Measurements from ENCODE around the gene C12orf76. TPM values are rescaled to one million over a fixed set of nuclear protein-coding genes. Genes with fewer than 3 reads are reported as not detected.

Gene C12orf76
- total RNA-seq, 1 experiment from 2014 or later = 9.7 TPM

GRCh38 chr12:110091136-110091711 is 42.9 kb upstream of the C12orf76 start:
- no peak overlapping the region for H4K5ac ChIP-seq (ENCODE audit: insufficient read length, low read depth, low read length)
- H2BK20ac ChIP-seq (ENCODE audit: low read depth, low read length, poor library complexity, severe bottlenecking) = no peak overlapping the region
- no peak overlapping the region for H2BK12ac ChIP-seq (ENCODE audit: insufficient read length, low read depth, low read length)
- no peak overlapping the region for H4K91ac ChIP-seq (ENCODE audit: insufficient read length, low read depth, low read length)
- no peak overlapping the region for H3K18ac ChIP-seq (ENCODE audit: insufficient read length, low read depth, low read length)
- no peaks in the 10 kb centered on the region for H3K4me1 ChIP-seq (ENCODE audit: insufficient read depth, low read length)
- peaks cover 33% of the 10 kb centered on the region for H3K27me3 Mint-ChIP-seq (ENCODE audit: low read depth)
- H2BK120ac ChIP-seq (ENCODE audit: low read depth, low read length, poor library complexity, severe bottlenecking) = no peak overlapping the region
- H3K27ac Mint-ChIP-seq = no peak overlapping the region
- no peak overlapping the region for H3T11ph ChIP-seq (ENCODE audit: low read length)
- no peak for DNase-seq
- WGBS (ENCODE audit: extremely low coverage, insufficient read length, low lambda C conversion rate) = no CpG with 5 or more reads among the region's 3 CpGs
- no peaks in the 10 kb centered on the region for H3K27me3 ChIP-seq (ENCODE audit: insufficient read depth, low read length)
- no peaks in the 10 kb centered on the region for H3K79me2 ChIP-seq (ENCODE audit: insufficient read depth, low read length)
- no peak overlapping the region for H3K14ac ChIP-seq (ENCODE audit: insufficient read depth, low read length)
- no peak overlapping the region for H3K23ac ChIP-seq (ENCODE audit: insufficient read length, low read depth, low read length)
- no peak overlapping the region for H2BK5ac ChIP-seq (ENCODE audit: insufficient read length, low read length)
- no peak overlapping the region for H2AFZ ChIP-seq (ENCODE audit: low read length)
- H3K23me2 ChIP-seq (ENCODE audit: insufficient read length, low read depth, low read length, poor library complexity, severe bottlenecking) = no peaks in the 10 kb centered on the region
- H3K4me3 Mint-ChIP-seq = no peak overlapping the region
- no peaks in the 10 kb centered on the region for H3K4me1 Mint-ChIP-seq
- H3K79me1 ChIP-seq (ENCODE audit: insufficient read depth, low read depth, low read length, poor library complexity, severe bottlenecking) = no peaks in the 10 kb centered on the region
- H3K27ac ChIP-seq (ENCODE audit: insufficient read length, low read depth, low read length) = no peak overlapping the region
- no peaks in the 10 kb centered on the region for H3K36me3 Mint-ChIP-seq (ENCODE audit: insufficient read depth in 1 of 3, low read depth in 3 of 3)
- no peaks in the 10 kb centered on the region for H3K9me3 ChIP-seq (ENCODE audit: control insufficient read depth, low read depth, low read length)
- H3K9me3 Mint-ChIP-seq = no peaks in the 10 kb centered on the region
- H2BK15ac ChIP-seq (ENCODE audit: low read depth, low read length) = no peak overlapping the region
- H3K56ac ChIP-seq (ENCODE audit: insufficient read length, low read depth, low read length) = no peak overlapping the region
- H3K4me2 ChIP-seq (ENCODE audit: insufficient read depth, insufficient read length, low read length) = no peak overlapping the region
- no peak overlapping the region for H4K8ac ChIP-seq (replicated peaks; ENCODE audit: insufficient read length, low read depth, low read length)
- H3K4ac ChIP-seq (ENCODE audit: low read depth, low read length) = no peak overlapping the region
- no peak overlapping the region for H3K9ac ChIP-seq (ENCODE audit: extremely low read depth, insufficient read length, low read length)
- TF ChIP-seq, protein P1, sequence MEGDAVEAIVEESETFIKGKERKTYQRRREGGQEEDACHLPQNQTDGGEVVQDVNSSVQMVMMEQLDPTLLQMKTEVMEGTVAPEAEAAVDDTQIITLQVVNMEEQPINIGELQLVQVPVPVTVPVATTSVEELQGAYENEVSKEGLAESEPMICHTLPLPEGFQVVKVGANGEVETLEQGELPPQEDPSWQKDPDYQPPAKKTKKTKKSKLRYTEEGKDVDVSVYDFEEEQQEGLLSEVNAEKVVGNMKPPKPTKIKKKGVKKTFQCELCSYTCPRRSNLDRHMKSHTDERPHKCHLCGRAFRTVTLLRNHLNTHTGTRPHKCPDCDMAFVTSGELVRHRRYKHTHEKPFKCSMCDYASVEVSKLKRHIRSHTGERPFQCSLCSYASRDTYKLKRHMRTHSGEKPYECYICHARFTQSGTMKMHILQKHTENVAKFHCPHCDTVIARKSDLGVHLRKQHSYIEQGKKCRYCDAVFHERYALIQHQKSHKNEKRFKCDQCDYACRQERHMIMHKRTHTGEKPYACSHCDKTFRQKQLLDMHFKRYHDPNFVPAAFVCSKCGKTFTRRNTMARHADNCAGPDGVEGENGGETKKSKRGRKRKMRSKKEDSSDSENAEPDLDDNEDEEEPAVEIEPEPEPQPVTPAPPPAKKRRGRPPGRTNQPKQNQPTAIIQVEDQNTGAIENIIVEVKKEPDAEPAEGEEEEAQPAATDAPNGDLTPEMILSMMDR (conservative IDR thresholded peaks at IDR 0.05) = no peak
- H4K20me1 ChIP-seq (ENCODE audit: control insufficient read depth, insufficient read depth, insufficient read length) = no peaks in the 10 kb centered on the region
- H2AK5ac ChIP-seq (ENCODE audit: insufficient read length, low read length) = no peak overlapping the region

Data from H9 (cell line).